Measurements from ENCODE around the gene ANKRD11.
"Not testable (repeated sequence)": the region's sequence is repeated elsewhere in the genome, so short reads cannot be mapped to it uniquely, and the experiment has no call there.

ANKRD11 gene

GRCh38 chr16:89300311-89300975 lies 189.9 kb downstream of the ANKRD11 start:
- H3K4me1 ChIP-seq (ENCODE audit: control insufficient read depth, insufficient read depth, low read length) = peaks cover 28% of the 10 kb centered on the region
- peak overlapping the region; percentile 84 for H3K27ac ChIP-seq (ENCODE audit: low read length)
- peaks cover 12 to 18% of the 10 kb centered on the region in 2 donors for H3K36me3 ChIP-seq (ENCODE audit: control insufficient read depth in 2 of 2, insufficient read depth in 2 of 2, low read length in 2 of 2)
- H3K9me3 ChIP-seq (ENCODE audit: control insufficient read depth in 2 of 2, low read length in 2 of 2) = no peaks in the 10 kb centered on the region
- H3K9ac ChIP-seq (ENCODE audit: low read length in 2 of 2) = no peak overlapping the region
- H3K4me3 ChIP-seq (ENCODE audit: low read length in 2 of 2) = no peak overlapping the region
- H3K27me3 ChIP-seq (ENCODE audit: control insufficient read depth in 1 of 2, insufficient read depth in 2 of 2, low read length in 2 of 2) = no peaks in the 10 kb centered on the region

DNA sequence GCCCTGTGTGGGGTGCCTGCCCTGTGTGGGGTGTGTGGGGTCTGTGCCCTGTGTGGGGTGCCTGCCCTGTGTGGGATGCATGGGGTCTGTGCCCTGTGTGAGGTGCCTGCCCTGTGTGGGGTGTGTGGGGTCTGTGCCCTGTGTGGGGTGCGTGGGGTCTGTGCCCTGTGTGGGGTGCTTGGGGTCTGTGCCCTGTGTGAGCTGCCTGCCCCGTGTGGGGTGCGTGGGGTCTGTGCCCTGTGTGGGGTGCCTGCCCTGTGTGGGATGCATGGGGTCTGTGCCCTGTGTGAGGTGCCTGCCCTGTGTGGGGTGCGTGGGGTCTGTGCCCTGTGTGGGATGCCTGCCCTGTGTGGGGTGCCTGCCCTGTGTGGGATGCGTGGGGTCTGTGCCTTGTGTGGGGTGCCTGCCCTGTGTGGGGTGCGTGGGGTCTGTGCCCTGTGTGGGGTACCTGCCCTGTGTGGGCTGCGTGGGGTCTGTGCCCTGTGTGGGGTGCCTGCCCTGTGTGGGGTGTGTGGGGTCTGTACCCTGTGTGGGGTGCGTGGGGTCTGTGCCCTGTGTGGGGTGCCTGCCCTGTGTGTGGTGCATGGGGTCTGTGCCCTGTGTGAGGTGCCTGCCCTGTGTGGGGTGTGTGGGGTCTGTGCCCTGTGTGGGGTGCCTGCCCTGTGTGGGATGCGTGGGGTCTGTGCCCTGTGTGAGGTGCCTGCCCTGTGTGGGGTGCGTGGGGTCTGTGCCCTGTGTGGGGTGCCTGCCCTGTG lies 190.8 kb downstream of the ANKRD11 start:
- not testable (repeated sequence) for H3K9me3 ChIP-seq (ENCODE audit: control insufficient read depth in 2 of 2, low read length in 2 of 2); H3K27me3 ChIP-seq (ENCODE audit: control insufficient read depth in 1 of 2, insufficient read depth in 2 of 2, low read length in 2 of 2); H3K9ac ChIP-seq (ENCODE audit: low read length in 2 of 2); H3K4me3 ChIP-seq (ENCODE audit: low read length in 2 of 2)
- peaks cover 9 to 15% of the 10 kb centered on the region in 2 donors for H3K36me3 ChIP-seq (ENCODE audit: control insufficient read depth in 2 of 2, insufficient read depth in 2 of 2, low read length in 2 of 2)
- H3K27ac ChIP-seq (ENCODE audit: low read length) = peak overlapping the region; percentile 84
- H3K4me1 ChIP-seq (ENCODE audit: control insufficient read depth, insufficient read depth, low read length) = peaks cover 30% of the 10 kb centered on the region

DNA sequence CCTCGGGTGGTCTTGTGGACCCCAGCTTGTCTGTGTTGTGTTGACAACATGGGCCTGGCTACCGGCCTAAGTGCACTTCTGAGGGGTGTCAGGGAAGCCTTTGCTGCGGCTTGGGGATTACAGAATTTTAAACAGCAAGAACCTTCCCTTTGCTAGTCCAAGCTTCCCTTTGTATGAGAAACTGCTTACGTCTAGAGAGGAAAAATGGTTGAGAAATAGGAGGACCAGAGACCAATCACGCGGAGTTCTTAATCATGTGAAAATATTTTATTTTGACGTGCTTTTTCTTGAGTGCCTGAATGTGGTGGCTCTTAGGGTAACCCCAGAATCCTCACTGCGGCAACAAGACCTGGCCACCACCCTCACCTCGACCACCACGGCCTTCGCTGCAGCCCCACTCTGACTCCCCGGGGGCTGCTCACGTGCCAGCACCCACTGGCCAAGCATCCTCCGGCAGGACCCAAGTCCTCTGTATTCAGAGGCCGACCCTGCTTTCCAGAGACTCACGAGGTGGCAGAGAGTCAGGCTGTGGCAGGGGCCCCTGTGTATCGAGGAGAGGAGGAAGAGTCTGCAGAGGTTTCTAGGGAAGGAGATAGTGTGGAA lies 191.6 kb downstream of the ANKRD11 start:
- H3K4me1 ChIP-seq (ENCODE audit: control insufficient read depth, insufficient read depth, low read length) = peaks cover 36% of the 10 kb centered on the region
- peak overlapping the region; percentile 24 for H3K27ac ChIP-seq (ENCODE audit: low read length)
- H3K9me3 ChIP-seq (ENCODE audit: control insufficient read depth in 2 of 2, low read length in 2 of 2) = no peaks in the 10 kb centered on the region
- H3K27me3 ChIP-seq (ENCODE audit: control insufficient read depth in 1 of 2, insufficient read depth in 2 of 2, low read length in 2 of 2) = no peaks in the 10 kb centered on the region
- H3K9ac ChIP-seq (ENCODE audit: low read length in 2 of 2) = no peak overlapping the region
- H3K4me3 ChIP-seq (ENCODE audit: low read length in 2 of 2) = no peak overlapping the region
- H3K36me3 ChIP-seq (ENCODE audit: control insufficient read depth in 2 of 2, insufficient read depth in 2 of 2, low read length in 2 of 2) = peaks cover 3 to 8% of the 10 kb centered on the region in 2 donors

DNA sequence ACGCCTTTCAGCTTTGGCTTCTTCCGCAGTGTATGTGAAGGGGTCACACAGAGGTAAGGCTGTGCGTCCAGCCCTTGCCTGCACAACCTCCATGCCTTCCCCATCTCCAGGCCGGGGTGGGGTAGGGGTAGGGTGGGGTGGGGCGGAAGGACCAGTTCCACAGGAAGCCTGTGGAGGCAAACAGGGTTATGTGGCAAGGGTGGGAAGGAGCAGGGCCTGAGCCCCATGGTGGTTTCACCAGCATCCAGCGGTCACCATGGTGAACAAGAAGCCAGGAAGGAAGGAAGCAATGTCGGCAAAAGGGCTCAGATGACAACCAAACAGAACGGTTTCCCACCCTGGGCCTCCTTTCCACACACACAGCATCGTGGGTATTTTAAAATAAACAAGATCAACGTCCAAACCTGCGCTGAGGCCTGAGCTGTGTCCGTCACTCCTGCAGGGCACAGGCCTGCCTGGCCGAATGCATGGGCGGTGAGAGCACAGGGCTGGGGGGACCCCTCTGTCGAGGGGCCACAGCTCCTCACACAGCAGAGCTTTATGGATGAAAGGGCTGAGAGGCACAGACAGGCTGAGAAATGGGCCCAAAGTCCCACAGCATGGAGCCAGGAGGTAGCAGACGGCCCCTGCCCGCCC lies 192.3 kb downstream of the ANKRD11 start:
- H3K36me3 ChIP-seq (ENCODE audit: control insufficient read depth in 2 of 2, insufficient read depth in 2 of 2, low read length in 2 of 2) = peaks cover 2 to 3% of the 10 kb centered on the region in 2 donors
- no peak overlapping the region for H3K27ac ChIP-seq (ENCODE audit: low read length)
- no peak overlapping the region for H3K4me3 ChIP-seq (ENCODE audit: low read length in 2 of 2)
- H3K4me1 ChIP-seq (ENCODE audit: control insufficient read depth, insufficient read depth, low read length) = peaks cover 38% of the 10 kb centered on the region
- H3K9me3 ChIP-seq (ENCODE audit: control insufficient read depth in 2 of 2, low read length in 2 of 2) = no peaks in the 10 kb centered on the region
- H3K27me3 ChIP-seq (ENCODE audit: control insufficient read depth in 1 of 2, insufficient read depth in 2 of 2, low read length in 2 of 2) = no peaks in the 10 kb centered on the region
- no peak overlapping the region for H3K9ac ChIP-seq (ENCODE audit: low read length in 2 of 2)

DNA sequence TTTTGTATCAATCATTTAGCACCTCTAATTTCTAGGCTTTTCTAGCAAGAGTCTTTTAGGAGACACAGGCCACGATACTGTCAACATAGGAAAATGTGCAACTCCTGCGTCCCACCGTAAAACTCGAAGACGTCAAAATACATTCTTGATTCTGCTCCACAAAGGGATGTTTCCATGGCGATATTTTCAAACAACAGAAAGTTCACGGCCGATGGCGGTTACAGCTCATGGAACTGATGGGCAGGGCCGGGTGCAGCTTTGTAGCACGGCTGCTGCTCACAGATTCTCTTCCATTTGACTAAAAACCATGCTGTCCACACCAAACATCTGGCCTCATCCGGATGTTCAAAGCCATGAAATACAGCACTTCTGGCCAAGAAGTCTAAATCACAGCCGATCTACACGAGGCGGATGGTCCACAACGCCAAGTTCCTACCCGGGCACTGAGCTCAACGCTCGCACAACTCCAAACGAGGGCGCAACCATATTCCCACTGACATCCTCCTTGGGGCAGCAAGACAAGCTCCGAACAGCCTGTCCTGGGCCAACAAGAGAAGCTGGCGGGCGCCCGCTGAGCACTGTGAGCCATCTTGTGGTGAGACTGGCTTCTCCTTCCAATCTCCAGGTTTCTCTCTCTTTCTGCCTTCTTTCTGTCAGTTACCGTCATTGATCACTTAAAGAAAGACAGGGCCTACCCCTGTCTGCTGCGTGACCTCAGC lies 193.0 kb downstream of the ANKRD11 start:
- no peak overlapping the region for H3K27ac ChIP-seq (ENCODE audit: low read length)
- H3K4me3 ChIP-seq (ENCODE audit: low read length in 2 of 2) = no peak overlapping the region
- H3K27me3 ChIP-seq (ENCODE audit: control insufficient read depth in 1 of 2, insufficient read depth in 2 of 2, low read length in 2 of 2) = no peaks in the 10 kb centered on the region
- H3K9ac ChIP-seq (ENCODE audit: low read length in 2 of 2) = peak overlapping the region in 1 of 2 donors; percentile 20
- H3K36me3 ChIP-seq (ENCODE audit: control insufficient read depth in 2 of 2, insufficient read depth in 2 of 2, low read length in 2 of 2) = peaks cover 0 to 2% of the 10 kb centered on the region in 2 donors
- H3K9me3 ChIP-seq (ENCODE audit: control insufficient read depth in 2 of 2, low read length in 2 of 2) = no peaks in the 10 kb centered on the region
- peaks cover 38% of the 10 kb centered on the region for H3K4me1 ChIP-seq (ENCODE audit: control insufficient read depth, insufficient read depth, low read length)

DNA sequence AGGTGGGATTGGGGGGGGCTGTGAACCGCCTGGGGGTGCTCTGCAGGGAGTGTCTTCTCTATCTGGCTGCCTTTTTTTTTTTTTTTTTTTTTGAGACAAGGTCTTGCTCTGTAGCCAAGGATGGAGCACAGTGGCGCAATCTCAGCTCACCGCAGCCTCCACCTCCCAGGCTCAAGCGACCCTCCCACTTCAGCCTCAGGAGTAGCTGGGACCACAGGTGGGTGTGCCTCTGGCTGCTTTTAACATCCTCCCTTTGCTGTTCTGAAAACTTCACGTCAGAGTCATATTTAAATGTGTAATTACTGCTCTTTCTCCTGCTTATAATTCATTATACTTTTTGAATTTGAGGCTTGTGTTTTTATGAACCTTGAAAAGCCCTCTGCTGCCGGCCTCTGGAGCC lies 194.4 kb downstream of the ANKRD11 start:
- H3K4me1 ChIP-seq (ENCODE audit: control insufficient read depth, insufficient read depth, low read length) = peaks cover 33% of the 10 kb centered on the region
- H3K9me3 ChIP-seq (ENCODE audit: control insufficient read depth in 2 of 2, low read length in 2 of 2) = no peaks in the 10 kb centered on the region
- H3K27me3 ChIP-seq (ENCODE audit: control insufficient read depth in 1 of 2, insufficient read depth in 2 of 2, low read length in 2 of 2) = no peaks in the 10 kb centered on the region
- no peak overlapping the region for H3K4me3 ChIP-seq (ENCODE audit: low read length in 2 of 2)
- H3K27ac ChIP-seq (ENCODE audit: low read length) = no peak overlapping the region
- H3K9ac ChIP-seq (ENCODE audit: low read length in 2 of 2) = no peak overlapping the region
- peaks cover 0 to 5% of the 10 kb centered on the region in 2 donors for H3K36me3 ChIP-seq (ENCODE audit: control insufficient read depth in 2 of 2, insufficient read depth in 2 of 2, low read length in 2 of 2)

- Histone ChIP-seq H3K27me3 (ENCODE audit: control insufficient read depth in 1 of 2, insufficient read depth in 2 of 2, low read length in 2 of 2) (no peaks in the 10 kb centered on the region), H3K4me3 (ENCODE audit: low read length in 2 of 2) (no peak overlapping the region), H3K27ac (ENCODE audit: low read length) (no peak overlapping the region), H3K4me1 (ENCODE audit: control insufficient read depth, insufficient read depth, low read length) (peaks cover 26% of the 10 kb centered on the region), H3K9ac (ENCODE audit: low read length in 2 of 2) (no peak overlapping the region), H3K9me3 (ENCODE audit: control insufficient read depth in 2 of 2, low read length in 2 of 2) (no peaks in the 10 kb centered on the region), H3K36me3 (ENCODE audit: control insufficient read depth in 2 of 2, insufficient read depth in 2 of 2, low read length in 2 of 2) (peaks cover 0 to 5% of the 10 kb centered on the region in 2 donors)
These were observed 195.1 kb downstream of the ANKRD11 start for GRCh38 chr16:89295071-89295900.

GRCh38 chr16:89294486-89294885 lies 195.9 kb downstream of the ANKRD11 start:
- H3K27ac ChIP-seq (ENCODE audit: low read length) = no peak overlapping the region
- no peak overlapping the region for H3K9ac ChIP-seq (ENCODE audit: low read length in 2 of 2)
- no peak overlapping the region for H3K4me3 ChIP-seq (ENCODE audit: low read length in 2 of 2)
- H3K27me3 ChIP-seq (ENCODE audit: control insufficient read depth in 1 of 2, insufficient read depth in 2 of 2, low read length in 2 of 2) = no peaks in the 10 kb centered on the region
- H3K36me3 ChIP-seq (ENCODE audit: control insufficient read depth in 2 of 2, insufficient read depth in 2 of 2, low read length in 2 of 2) = peaks cover 0 to 2% of the 10 kb centered on the region in 2 donors
- no peaks in the 10 kb centered on the region for H3K9me3 ChIP-seq (ENCODE audit: control insufficient read depth in 2 of 2, low read length in 2 of 2)
- peaks cover 24% of the 10 kb centered on the region for H3K4me1 ChIP-seq (ENCODE audit: control insufficient read depth, insufficient read depth, low read length)

DNA sequence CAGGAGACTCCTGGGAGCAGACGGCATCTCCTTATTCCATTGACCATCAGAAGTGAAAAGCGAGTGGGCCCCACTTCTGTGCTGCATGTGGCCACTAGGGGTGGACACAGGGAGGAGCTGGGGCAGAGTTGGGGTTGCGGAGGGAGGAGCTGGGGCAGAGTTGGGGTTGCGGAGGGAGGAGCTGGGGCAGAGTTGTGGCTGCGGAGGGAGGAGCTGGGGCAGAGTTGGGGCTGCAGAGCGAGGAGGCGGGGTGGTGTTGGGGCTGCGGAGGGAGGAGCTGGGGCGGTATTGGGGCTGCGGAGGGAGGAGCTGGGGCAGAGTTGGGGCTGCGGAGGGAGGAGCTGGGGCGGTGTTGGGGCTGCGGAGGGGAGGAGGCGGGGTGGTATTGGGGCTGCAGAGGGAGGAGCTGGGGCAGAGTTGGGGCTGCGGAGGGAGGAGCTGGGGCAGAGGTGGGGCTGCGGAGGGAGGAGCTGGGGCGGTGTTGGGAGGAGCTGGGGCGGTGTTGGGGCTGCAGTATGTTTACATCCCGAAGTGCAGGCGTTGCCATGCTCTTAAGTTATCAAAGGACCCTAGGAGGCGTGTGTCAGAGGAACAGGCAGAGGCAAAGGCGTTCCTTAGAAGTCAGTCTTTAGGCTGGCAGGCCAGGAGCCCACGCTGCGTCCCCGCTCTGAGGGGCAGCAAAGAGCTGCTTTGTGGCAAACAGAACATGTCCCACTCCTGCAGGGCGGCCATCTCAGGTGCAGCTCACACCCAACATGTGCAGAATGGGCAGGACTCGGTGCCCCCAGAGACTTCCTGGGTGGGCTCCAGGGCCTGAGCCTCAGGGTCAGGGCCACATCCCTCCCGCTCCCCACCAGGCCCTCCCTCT lies 196.9 kb downstream of the ANKRD11 start:
- no peaks in the 10 kb centered on the region for H3K9me3 ChIP-seq (ENCODE audit: control insufficient read depth in 2 of 2, low read length in 2 of 2)
- no peak overlapping the region for H3K27ac ChIP-seq (ENCODE audit: low read length)
- peaks cover 4 to 6% of the 10 kb centered on the region in 2 donors for H3K36me3 ChIP-seq (ENCODE audit: control insufficient read depth in 2 of 2, insufficient read depth in 2 of 2, low read length in 2 of 2)
- peaks cover 24% of the 10 kb centered on the region for H3K4me1 ChIP-seq (ENCODE audit: control insufficient read depth, insufficient read depth, low read length)
- H3K27me3 ChIP-seq (ENCODE audit: control insufficient read depth in 1 of 2, insufficient read depth in 2 of 2, low read length in 2 of 2) = no peaks in the 10 kb centered on the region
- H3K9ac ChIP-seq (ENCODE audit: low read length in 2 of 2) = no peak overlapping the region
- no peak overlapping the region for H3K4me3 ChIP-seq (ENCODE audit: low read length in 2 of 2)
